ENCODE data around the gene NPR1. TPM values are rescaled to one million over a fixed set of nuclear protein-coding genes. Genes with fewer than 3 reads are reported as not detected.
A peak's percentile ranks its signal among the peaks of the same experiment; 100 is the strongest.

NPR1 gene
- total RNA-seq, 1 donor: under 0.01 TPM

DNA sequence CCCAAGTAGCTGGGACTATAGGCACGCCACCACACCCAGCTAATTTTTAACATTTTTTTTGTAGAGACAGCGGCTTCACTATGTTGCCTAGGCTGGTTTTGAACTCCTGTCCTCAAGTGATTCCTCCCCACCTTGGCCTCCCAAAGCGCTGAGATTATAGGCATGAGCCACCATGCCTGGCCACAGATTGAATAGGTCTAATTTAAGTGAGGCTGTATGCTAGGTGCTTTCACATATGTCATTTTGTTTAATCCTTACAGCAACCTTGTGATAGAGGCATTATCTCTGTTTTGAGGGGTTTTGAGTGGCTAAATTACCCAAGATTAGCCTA is 56.6 kb downstream of the NPR1 start:
- H3K4me2 ChIP-seq (ENCODE audit: insufficient read depth, low read length): no peak overlapping the region
- no peaks in the 10 kb centered on the region for H4K20me1 ChIP-seq (ENCODE audit: insufficient read depth, low read length)
- H2AFZ ChIP-seq (ENCODE audit: low read length): no peak overlapping the region
- no peak overlapping the region for H3K4me3 ChIP-seq (ENCODE audit: insufficient read depth, low read length)
- H3K36me3 ChIP-seq (ENCODE audit: insufficient read depth, low read length): peaks cover 7% of the 10 kb centered on the region
- peaks cover 24% of the 10 kb centered on the region for H3K79me2 ChIP-seq (ENCODE audit: insufficient read depth, low read length)
- H3K27me3 ChIP-seq (ENCODE audit: insufficient read depth, low read length): no peaks in the 10 kb centered on the region
- TF ChIP-seq, protein P1, sequence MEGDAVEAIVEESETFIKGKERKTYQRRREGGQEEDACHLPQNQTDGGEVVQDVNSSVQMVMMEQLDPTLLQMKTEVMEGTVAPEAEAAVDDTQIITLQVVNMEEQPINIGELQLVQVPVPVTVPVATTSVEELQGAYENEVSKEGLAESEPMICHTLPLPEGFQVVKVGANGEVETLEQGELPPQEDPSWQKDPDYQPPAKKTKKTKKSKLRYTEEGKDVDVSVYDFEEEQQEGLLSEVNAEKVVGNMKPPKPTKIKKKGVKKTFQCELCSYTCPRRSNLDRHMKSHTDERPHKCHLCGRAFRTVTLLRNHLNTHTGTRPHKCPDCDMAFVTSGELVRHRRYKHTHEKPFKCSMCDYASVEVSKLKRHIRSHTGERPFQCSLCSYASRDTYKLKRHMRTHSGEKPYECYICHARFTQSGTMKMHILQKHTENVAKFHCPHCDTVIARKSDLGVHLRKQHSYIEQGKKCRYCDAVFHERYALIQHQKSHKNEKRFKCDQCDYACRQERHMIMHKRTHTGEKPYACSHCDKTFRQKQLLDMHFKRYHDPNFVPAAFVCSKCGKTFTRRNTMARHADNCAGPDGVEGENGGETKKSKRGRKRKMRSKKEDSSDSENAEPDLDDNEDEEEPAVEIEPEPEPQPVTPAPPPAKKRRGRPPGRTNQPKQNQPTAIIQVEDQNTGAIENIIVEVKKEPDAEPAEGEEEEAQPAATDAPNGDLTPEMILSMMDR (IDR thresholded peaks at IDR 0.05; ENCODE audit: extremely low read depth, low read depth, low read length): no peak
- H3K4me1 ChIP-seq (ENCODE audit: insufficient read depth, low read length): peaks cover 5% of the 10 kb centered on the region
- no peak overlapping the region for H3K27ac ChIP-seq (ENCODE audit: low read depth, low read length)
- no peaks in the 10 kb centered on the region for H3K9me3 ChIP-seq (ENCODE audit: low read depth, low read length)
- no peak for DNase-seq (ENCODE audit: insufficient read length, low spot score, missing footprints)

DNA sequence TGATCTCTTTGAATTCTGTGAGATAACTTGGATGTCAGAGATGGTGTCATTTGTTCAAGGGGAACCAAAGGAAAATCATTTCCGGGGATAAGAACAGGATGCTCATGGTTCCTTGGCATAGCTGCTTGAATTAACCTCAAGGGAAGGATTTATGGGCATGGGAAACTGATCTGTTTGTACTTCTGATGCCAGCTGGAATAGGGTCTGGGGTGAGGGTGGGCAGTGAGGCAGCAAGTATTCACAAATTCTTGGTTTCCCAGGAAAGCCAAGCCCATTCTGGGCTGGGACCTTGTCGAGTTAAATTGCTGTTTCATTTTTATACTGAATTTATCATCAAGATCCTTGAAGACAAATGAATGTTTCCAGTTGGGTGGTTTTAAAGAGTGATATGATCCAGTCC is 63.5 kb downstream of the NPR1 start:
- Histone ChIP-seq H3K36me3 (ENCODE audit: insufficient read depth, low read length) (peaks cover 41% of the 10 kb centered on the region), H3K4me3 (ENCODE audit: insufficient read depth, low read length) (no peak overlapping the region), H3K4me1 (ENCODE audit: insufficient read depth, low read length) (peaks cover 20% of the 10 kb centered on the region), H4K20me1 (ENCODE audit: insufficient read depth, low read length) (no peaks in the 10 kb centered on the region), H3K4me2 (ENCODE audit: insufficient read depth, low read length) (peak overlapping the region; percentile 7), H3K27me3 (ENCODE audit: insufficient read depth, low read length) (no peaks in the 10 kb centered on the region), H2AFZ (ENCODE audit: low read length) (no peak overlapping the region), H3K79me2 (ENCODE audit: insufficient read depth, low read length) (no peaks in the 10 kb centered on the region), H3K9me3 (ENCODE audit: low read depth, low read length) (no peaks in the 10 kb centered on the region), H3K27ac (ENCODE audit: low read depth, low read length) (peak overlapping the region; percentile 82)
- TF ChIP-seq, protein P1 (IDR thresholded peaks at IDR 0.05; ENCODE audit: extremely low read depth, low read depth, low read length): no peak
- no peak for DNase-seq (ENCODE audit: insufficient read length, low spot score, missing footprints)

DNA sequence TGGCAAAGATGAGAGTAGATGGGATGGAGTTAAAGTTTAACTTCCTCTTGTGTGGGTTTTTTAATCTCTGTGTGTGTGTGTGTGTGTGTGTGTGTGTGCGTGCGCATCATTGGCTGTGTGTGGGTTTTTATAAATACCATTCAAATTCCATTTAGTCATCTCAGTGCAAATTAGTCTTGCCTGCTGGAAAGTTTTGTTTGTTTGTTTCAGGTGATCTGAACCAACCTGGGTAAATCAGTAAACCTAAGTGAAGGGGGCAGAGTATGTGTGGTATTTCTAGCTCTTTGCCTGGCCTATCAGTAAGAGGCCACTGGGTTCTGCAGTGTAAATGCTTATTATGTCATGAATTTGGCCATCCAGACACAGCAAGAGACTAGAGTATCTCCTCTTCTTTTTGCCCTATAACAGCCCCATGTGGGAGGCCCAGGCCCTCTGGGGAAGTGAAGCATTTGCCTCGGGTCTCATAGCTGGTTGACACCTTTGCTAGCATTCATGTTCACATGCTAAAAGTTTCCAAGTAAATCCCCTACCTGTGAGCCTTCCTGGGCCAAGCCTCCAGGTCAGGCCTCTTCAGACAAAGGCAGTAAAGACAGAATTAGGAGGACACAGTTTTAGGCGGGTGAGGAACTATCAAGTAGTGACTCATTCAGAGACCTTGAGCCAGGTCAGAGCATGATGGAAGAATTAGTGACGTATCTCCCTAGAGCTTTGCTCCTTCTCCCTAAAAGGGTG is 64.1 kb downstream of the NPR1 start:
- Histone ChIP-seq H3K4me1 (ENCODE audit: insufficient read depth, low read length) (peaks cover 20% of the 10 kb centered on the region), H3K27ac (ENCODE audit: low read depth, low read length) (peak overlapping the region; percentile 82), H3K9me3 (ENCODE audit: low read depth, low read length) (no peaks in the 10 kb centered on the region), H3K79me2 (ENCODE audit: insufficient read depth, low read length) (no peaks in the 10 kb centered on the region), H3K36me3 (ENCODE audit: insufficient read depth, low read length) (peaks cover 47% of the 10 kb centered on the region), H2AFZ (ENCODE audit: low read length) (no peak overlapping the region), H3K4me2 (ENCODE audit: insufficient read depth, low read length) (peak overlapping the region; percentile 7), H4K20me1 (ENCODE audit: insufficient read depth, low read length) (no peaks in the 10 kb centered on the region), H3K4me3 (ENCODE audit: insufficient read depth, low read length) (no peak overlapping the region), H3K27me3 (ENCODE audit: insufficient read depth, low read length) (no peaks in the 10 kb centered on the region)
- peak; percentile 80 for DNase-seq (ENCODE audit: insufficient read length, low spot score, missing footprints)
- TF ChIP-seq, protein P1 (IDR thresholded peaks at IDR 0.05; ENCODE audit: extremely low read depth, low read depth, low read length): no peak

Small RNA genes within 50 kb of the gene (small RNA-seq; reads per million reads assigned to genes)
- gene MIR8083: not detected
- gene RF00019: not detected
- not detected for gene RN7SL372P

Other genes with a start within 250 kb of the NPR1 start
- gene S100A7, start 218.0 kb upstream of the NPR1 start, total RNA-seq: not detected in 2 replicates
- gene S100A6, start 142.7 kb upstream of the NPR1 start, total RNA-seq: 1,187 and 1,317 TPM in 2 replicates
- not detected in 2 replicates for gene S100A5, start 137.8 kb upstream of the NPR1 start, total RNA-seq
- 21.5 and 63.0 TPM in 2 replicates for gene S100A4, start 132.9 kb upstream of the NPR1 start, total RNA-seq
- 4.4 and 7.6 TPM in 2 replicates for gene S100A3, start 129.4 kb upstream of the NPR1 start, total RNA-seq
- 1.8 and 2.1 TPM in 2 replicates for gene S100A2, start 112.8 kb upstream of the NPR1 start, total RNA-seq
- 160 and 190 TPM in 2 replicates for gene S100A16, start 65.6 kb upstream of the NPR1 start, total RNA-seq
- gene S100A14, start 62.4 kb upstream of the NPR1 start, total RNA-seq: 0.36 TPM in 1 of 2 replicates, not detected in the other
- 121 and 165 TPM in 2 replicates for gene S100A13, start 51.2 kb upstream of the NPR1 start, total RNA-seq
- gene S100A1, start 50.3 kb upstream of the NPR1 start, total RNA-seq: 0.29 TPM in 1 of 2 replicates, not detected in the other
- 38.9 and 40.9 TPM in 2 replicates for gene CHTOP, start 44.6 kb upstream of the NPR1 start, total RNA-seq
- 53.6 TPM in 2 replicates for gene SNAPIN, start 20.0 kb upstream of the NPR1 start, total RNA-seq
- 130 and 142 TPM in 2 replicates for gene ILF2, start 7.7 kb upstream of the NPR1 start, total RNA-seq
- 42.4 and 42.7 TPM in 2 replicates for gene INTS3, start 49.4 kb downstream of the NPR1 start, total RNA-seq
- gene SLC27A3, start 96.7 kb downstream of the NPR1 start, total RNA-seq: 9.4 and 13.8 TPM in 2 replicates
- gene GATAD2B, start 244.3 kb downstream of the NPR1 start, total RNA-seq: 9.7 and 11.6 TPM in 2 replicates

Measured in osteoblast (primary cell).